Measurements from ENCODE around the gene TFPI2. TPM values are rescaled to one million over a fixed set of nuclear protein-coding genes. Genes with fewer than 3 reads are reported as not detected.
A peak's percentile ranks its signal among the peaks of the same experiment; 100 is the strongest.
"Not testable (repeated sequence)": the region's sequence is repeated elsewhere in the genome, so short reads cannot be mapped to it uniquely, and the experiment has no call there.

Gene TFPI2
- total RNA-seq, 1 donor from 2014 or later = 4.1 TPM

- DNase-seq (ENCODE audit: low spot score); ATAC-seq; intact Hi-C loops (cut with DNase I): not testable (repeated sequence)
These were observed 21.1 kb upstream of the TFPI2 start for GRCh38 chr7:93911661-93912060.

DNA sequence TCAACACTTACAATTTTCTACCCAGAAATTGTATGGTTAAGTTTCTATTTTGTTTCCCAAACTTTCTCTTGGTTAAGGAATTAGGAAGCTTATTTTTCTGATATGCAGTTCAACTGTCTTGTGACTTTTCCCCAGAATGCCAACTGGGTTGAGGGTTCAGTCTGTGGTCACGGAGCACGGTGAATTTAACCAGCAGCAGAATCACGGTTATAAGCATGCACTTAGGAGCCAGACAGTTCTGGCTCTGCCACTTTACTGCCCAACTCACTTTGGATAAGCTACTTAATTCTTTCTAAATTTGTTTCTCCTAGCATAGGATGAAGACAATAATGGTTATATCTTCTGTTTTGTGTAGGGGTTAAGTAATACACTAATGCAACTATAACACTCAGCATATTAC lies 20.7 kb upstream of the TFPI2 start:
- intact Hi-C loops (cut with DNase I); DNase-seq (ENCODE audit: low spot score): not testable (repeated sequence)
- ATAC-seq = peak; percentile 65

DNA sequence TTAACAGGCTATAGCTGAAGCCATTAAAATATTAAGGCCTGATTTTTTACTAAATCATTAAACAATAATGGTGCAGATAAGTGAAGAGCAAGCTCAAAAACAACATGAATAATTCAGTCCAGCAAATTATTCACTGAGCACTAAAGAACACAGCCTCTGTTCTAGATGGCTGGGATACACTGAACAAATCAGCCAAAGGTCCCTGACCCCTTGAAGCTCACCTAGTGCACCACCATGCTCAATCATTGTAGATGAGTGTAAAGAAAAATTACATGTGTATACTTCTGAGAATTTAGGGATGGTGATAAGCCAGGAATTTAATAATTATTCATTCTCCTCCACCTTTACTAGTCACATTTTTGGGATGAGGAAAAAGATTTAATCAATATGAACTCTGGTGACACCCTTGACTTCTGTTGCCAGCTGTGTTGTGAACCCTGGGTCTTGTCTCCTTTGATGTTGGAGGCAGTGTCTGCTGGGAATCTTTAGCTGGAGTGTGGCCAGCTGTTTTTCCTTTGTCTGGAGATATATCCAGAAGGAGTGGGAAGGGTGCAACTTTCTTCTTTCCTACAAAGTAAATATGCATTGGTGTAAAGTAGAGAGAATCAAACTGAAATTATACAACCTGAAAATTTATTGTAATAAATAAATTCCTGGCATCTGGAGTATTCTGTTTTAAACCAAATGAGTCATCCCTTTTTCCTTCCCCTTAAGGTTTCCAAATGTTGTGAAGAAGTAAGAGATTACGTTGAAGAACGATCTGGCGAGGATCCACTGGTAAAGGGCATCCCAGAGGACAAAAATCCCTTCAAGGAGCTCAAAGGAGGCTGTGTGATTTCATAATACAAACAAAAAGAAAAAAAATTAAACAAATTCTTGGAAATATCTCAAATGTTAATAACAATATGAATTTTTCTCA lies 19.8 kb upstream of the TFPI2 start:
- DNase-seq (ENCODE audit: low spot score) (peak; percentile 67), ATAC-seq (peak; percentile 94)
- intact Hi-C loops (cut with DNase I) = no loop called here

DNA sequence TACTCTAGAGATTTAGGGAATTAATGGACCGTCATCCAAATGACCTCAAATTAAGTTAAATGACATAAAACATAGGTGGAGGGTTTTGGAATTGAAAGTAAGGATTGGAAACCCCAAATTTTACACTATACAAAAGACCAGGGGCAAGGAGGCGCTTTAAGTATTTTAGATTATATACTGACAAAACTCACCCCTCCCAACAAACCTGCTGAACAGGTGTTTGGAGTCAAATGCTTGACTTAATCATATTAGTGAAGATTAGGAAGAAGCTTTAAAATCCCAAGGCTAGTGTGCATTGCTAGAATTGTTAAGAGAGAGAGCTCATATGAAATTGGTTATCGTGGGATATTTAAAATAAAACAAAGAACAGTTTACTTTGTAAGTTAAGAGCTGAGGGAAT lies 15.7 kb upstream of the TFPI2 start, which contains the start of gene GNGT1:
GNGT1 (plus strand) TSS at position 301 of the 400 bp plus-strand sequence. CDS start 180 bp downstream, outside the sequence.
- ATAC-seq (no peak), DNase-seq (ENCODE audit: low spot score) (no peak)
- intact Hi-C loops (cut with DNase I) = no loop called here

DNA sequence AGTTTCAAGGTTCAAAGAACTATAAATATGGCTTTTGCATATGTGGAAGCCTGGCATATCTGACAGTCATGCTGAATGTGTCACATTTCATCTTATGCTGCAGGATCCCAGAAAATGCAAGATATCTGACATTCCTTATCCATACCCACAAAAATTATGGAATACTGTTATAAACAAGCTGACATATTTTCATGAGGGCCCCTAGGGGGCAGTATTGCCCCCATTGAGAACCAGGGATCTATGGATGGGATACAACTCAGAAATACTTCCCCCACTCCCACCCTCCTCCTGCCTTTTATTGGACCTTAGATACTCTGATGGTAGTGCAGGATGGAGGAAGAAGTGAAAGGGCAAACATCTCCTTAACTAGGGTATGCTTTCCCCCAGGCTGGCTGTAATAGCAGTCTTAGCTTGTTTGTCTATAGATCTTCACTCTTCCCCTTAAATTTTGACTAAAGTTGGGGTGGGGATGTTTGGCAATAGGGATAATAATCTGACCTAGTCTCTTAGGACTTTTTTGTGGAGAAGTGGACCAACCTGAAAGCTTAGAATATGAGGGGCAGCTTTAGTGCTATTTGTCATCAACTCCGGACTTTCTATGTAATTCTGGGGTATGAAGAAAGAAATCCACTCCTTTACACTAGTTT lies 12.3 kb upstream of the TFPI2 start:
- DNase-seq (ENCODE audit: low spot score) (no peak), ATAC-seq (peak; percentile 56)
- intact Hi-C loops (cut with DNase I) = no loop called here

DNA sequence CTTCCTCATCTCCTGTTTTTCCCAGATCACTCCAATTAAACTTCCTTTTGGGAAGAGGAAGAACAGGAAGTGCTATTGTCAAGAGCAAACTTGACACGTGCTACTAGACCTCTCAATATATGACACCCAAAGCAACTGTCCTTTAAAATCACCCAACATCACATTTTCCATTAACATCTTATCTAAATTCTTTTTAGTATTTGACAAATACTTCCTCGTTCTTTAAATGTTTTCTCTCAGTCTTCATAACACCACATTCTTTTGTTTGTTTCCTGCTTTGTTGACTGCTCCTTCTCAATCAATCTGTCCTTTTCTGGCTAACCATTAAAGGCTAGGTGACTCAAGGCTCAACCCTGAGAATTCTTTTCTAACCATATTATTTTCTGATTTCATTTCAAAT lies 7.1 kb upstream of the TFPI2 start:
- intact Hi-C loops (cut with DNase I) = no loop called here
- no peak for ATAC-seq

DNA sequence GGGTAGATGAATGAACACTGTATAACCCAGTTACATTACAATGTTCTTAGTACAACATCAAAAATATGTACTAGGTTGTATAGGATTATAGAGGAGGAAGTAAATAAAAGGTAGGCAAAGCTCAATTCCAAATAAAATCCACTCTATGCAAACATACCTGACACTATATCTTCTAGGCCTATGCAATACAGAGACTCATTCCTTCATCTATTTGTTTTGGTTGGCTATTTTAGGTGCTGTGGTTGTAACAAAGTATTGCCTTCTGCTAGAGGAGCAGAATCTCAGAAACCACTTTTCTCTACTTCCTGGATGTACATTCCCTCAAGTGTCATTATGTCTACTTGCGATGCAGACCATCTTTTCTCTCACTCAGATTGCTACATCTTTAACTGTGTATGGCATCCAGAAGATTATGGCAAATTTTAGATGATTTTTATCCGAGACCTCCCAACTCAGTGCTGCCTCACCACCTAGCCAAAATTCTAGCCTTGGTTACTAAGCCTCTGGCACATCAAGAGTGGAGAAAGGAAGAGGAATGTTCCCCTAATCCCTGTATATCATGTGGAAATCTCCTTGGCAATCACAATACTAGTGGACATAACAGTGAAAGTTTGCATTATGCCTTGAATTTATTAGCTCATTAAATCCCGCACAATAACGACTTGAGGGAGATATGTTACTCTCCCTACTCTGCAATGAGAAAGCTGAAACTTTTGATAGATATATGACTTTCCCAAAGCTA lies 5.5 kb upstream of the TFPI2 start:
- DNase-seq (ENCODE audit: low spot score) (no peak), ATAC-seq (no peak)
- intact Hi-C loops (cut with DNase I) = no loop called here

More for the DNA sequence above, 7.1 kb upstream of the TFPI2 start:
- DNase-seq (ENCODE audit: low spot score) = no peak

DNA sequence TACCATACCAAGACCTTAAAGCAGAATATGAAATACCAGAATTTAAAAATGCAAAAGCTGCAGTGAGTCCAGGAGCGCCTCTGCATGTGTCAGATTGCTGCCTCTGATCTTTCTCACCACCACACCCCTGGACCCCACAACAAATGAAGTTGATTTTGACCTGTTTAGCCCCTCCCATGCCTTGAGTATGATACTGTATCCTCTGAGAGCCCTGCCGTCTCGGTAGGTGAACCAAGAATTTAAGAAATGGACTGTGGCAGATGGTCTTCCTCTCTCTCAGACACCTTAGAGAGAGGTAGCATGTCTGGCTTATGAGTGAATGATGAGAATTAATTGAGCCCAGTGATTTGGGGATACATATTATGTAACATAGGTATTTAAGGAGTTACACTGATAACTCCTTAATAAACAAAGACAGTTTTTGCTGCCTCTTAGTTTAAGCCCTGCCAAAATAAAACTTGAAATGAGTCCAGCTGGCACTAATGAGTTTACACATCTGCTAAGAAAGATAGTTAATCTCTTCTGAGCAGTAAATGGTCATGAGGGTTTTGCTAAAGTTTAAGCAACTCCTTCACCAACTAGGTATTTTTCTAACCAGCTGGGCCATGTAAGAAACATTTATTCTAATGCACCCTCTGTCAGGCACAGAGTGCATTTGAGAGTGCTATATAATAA lies 4.5 kb upstream of the TFPI2 start:
- peak; percentile 58 for ATAC-seq
- intact Hi-C loops (cut with DNase I) = no loop called here
- no peak for DNase-seq (ENCODE audit: low spot score)

GRCh38 chr7:93894426-93894825 lies 3.9 kb upstream of the TFPI2 start:
- intact Hi-C loops (cut with DNase I) = no loop called here
- no peak for DNase-seq (ENCODE audit: low spot score)
- no peak for ATAC-seq

GRCh38 chr7:93890041-93890463 lies 501 bp downstream of the TFPI2 start:
- ATAC-seq (peak; percentile 39), DNase-seq (ENCODE audit: low spot score) (peak; percentile 60)
- intact Hi-C loops (cut with DNase I) = no loop called here

- DNase-seq (ENCODE audit: low spot score) = no peak
- intact Hi-C loops (cut with DNase I) = no loop called here
- no peak for ATAC-seq
These were observed 1.3 kb downstream of the TFPI2 start for GRCh38 chr7:93889261-93889660.

DNA sequence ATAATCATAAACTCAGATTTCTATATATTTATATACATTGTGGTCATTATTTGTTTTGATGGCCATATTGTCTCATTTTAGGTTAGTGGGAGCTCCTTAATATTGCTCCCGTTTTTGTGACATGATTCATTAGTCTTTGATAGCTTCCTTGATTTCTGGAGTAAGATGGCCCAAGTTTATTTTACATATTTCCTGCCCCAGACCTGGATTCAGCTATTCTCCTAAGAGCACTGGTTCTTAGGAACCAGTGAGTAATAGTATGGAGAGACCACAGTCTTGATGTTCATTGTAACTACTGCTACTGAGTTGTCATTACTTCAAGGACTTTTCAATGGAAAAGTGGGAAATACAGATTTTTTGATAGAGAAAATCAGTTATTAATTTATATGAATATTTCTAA lies 6.0 kb downstream of the TFPI2 start:
- ATAC-seq (no peak), DNase-seq (ENCODE audit: low spot score) (no peak)
- intact Hi-C loops (cut with DNase I) = no loop called here

- intact Hi-C loops (cut with DNase I) = no loop called here
- DNase-seq (ENCODE audit: low spot score) (no peak), ATAC-seq (no peak)
These were observed 6.6 kb downstream of the TFPI2 start for GRCh38 chr7:93883917-93884345.

GRCh38 chr7:93883078-93883916 lies 7.3 kb downstream of the TFPI2 start:
- DNase-seq (ENCODE audit: low spot score) (no peak), ATAC-seq (no peak)
- intact Hi-C loops (cut with DNase I) = no loop called here

DNA sequence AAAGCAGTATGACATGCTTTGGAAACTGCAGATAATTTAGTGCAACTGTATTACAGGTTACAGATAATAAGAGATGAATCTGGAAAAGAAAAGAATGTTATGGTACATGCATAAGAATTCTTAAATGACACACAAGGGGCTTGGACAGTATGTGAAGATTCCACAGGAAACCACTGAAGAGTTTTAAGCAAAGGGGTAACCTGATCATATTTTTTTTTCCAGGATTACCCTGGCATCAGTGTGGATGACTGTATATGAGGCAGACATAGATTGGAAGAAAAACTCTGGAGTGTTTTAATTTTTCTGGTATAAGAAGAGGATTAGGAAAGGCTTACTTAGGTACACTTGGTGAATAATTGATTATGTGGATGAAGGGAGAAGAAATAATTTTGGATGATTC lies 8.1 kb downstream of the TFPI2 start:
- ATAC-seq = no peak
- DNase-seq (ENCODE audit: low spot score) = no peak

DNA sequence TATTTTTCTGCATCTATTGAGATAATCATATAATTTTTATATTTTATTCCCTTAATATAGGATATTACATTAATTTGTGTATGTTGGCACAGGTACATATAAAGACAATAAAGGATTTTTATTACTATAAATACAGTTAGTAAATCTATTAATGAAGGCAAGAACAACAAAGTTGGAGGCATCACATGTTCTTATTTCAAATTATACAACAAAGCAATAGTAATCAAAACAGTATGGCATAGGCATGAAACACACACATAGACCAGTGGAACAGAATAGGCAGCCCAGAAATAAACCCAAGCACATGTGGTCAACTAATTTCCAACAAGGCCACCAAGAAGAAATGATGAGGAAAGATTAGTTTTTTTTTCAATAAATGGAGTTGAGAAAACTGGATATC lies 11.2 kb downstream of the TFPI2 start:
- ATAC-seq = no peak

More for the DNA sequence above, 8.1 kb downstream of the TFPI2 start:
- intact Hi-C loops (cut with DNase I) = no loop called here

DNA sequence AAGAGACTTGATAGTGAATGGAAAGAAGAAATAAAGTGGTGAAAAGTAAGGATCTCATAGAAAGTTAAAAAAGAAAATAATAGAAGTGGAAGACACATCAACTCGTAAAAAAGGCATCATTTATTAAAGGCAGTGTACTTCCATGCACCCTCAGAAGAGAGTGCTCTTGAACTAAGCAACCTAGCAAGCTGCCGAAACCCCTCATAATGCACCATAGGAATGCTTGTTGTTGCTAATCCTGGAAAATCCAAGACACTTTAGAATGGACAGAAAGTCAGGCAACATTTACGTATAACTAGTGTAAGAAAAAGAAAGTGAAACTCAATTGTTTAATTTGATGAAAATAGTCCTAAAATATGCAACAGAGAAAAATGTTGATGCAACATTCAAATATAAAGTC lies 12.8 kb downstream of the TFPI2 start:
- no peak for ATAC-seq
- intact Hi-C loops (cut with DNase I) = no loop called here
- DNase-seq (ENCODE audit: low spot score) = no peak

More for the DNA sequence above, 11.2 kb downstream of the TFPI2 start:
- intact Hi-C loops (cut with DNase I) = no loop called here
- no peak for DNase-seq (ENCODE audit: low spot score)

GRCh38 chr7:93873998-93874574 lies 16.5 kb downstream of the TFPI2 start:
- ATAC-seq (no peak), DNase-seq (ENCODE audit: low spot score) (no peak)
- intact Hi-C loops (cut with DNase I) = no loop called here
